IPS-18a (cell line): Measurements from ENCODE around the gene ADGRA1.

Source experiments
- H3K27ac ChIP-seq: one replicate; pipeline ENCODE4 v1.5.1; 2013; ENCODE audit warnings: low read length
- H3K27me3 ChIP-seq: one replicate; pipeline ENCODE4 v1.6.1; 2013; ENCODE audit warnings: mild to moderate bottlenecking, low read length; ENCODE audit not compliant: control insufficient read depth, insufficient read depth
- H3K36me3 ChIP-seq: one replicate; pipeline ENCODE4 v1.6.1; 2013; ENCODE audit warnings: low read depth, low read length; ENCODE audit not compliant: control insufficient read depth
- H3K4me1 ChIP-seq: one replicate; pipeline ENCODE4 v1.6.1; 2013; ENCODE audit warnings: low read depth, low read length; ENCODE audit not compliant: control insufficient read depth
- H3K4me3 ChIP-seq: one replicate; pipeline ENCODE4 v1.5.1; 2013; ENCODE audit warnings: low read length
- H3K9ac ChIP-seq: one replicate; pipeline ENCODE4 v1.6.1; 2013; ENCODE audit warnings: mild to moderate bottlenecking, low read length, moderate library complexity
- H3K9me3 ChIP-seq: one replicate; pipeline ENCODE4 v1.6.1; 2013; ENCODE audit warnings: low read depth, low read length; ENCODE audit not compliant: control insufficient read depth

The ADGRA1 gene

DNA sequence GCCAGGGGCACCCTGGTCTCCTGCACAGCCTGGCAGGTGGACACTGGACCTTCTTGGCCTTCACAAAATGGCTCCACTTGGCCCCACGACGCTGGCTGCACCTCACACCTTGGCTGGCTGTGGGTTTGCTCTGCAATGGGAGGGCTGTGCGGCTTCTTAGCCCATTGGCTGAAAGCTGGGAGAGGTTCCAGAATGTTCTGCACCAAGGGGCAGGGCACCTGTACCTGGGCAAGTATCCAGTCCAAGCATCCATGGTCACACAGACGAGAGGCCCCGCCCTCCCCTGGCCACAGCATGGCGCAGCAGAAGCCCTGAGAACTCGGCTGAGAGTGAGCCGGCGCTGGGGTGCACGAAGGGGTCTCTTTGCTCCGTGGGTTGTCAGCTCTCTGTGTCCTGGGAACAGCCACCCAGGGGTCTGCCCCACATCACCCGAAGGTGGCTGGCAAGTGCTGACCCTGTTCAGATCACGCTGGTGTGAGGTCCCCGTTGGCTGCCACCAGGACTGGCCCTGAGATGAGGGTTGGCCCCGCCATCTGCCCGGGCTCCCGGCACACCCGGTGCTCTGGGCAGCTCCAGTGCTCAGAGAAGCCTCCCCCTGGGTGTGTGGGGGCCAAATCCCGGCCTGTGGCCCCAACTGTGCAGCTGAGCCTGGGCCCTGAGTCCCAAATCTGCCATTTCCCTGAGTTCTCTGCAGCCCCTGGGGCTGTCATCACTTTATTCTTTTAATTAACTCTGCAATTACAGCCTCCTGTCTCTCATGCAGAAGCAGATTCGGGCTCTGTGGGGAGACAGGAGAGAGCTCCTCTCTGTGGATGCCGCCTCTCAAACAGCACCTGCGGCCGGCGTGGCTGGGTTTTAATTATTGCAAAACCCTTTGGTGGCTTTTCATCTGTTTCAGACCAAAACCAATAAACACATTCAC, 19.4 kb upstream of the ADGRA1 start:
- H3K9me3 ChIP-seq: no peaks in the 10 kb centered on the region
- H3K27me3 ChIP-seq: no peaks in the 10 kb centered on the region
- no peak overlapping the region for H3K9ac ChIP-seq
- H3K4me1 ChIP-seq: no peaks in the 10 kb centered on the region
- no peak overlapping the region for H3K4me3 ChIP-seq
- H3K27ac ChIP-seq: no peak overlapping the region
- no peaks in the 10 kb centered on the region for H3K36me3 ChIP-seq

DNA sequence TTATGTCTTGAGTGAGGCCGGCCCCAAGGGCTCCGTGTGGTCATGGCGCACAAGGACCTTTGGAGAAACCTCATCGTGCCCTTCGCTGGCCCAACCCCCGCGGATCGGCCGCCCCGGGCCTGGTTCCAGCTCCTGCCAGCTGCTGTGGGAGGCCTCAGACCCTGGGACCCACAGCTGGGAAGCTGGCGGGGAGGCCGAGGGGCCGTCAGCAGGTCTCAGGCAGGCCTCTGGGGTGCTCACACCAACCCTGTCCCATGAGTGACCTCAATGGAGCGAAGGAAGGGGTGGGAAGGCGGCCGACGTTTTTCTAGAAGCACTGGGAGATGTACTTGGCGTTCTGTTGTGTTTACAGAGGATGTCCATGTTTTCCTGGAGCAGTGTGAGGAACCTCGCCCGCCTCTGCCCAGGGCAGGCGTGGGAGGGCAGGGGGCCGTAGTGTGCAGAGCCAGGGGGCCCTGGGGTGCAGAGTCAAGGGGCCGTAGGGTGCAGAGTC, 18.6 kb upstream of the ADGRA1 start:
- no peak overlapping the region for H3K4me3 ChIP-seq
- no peaks in the 10 kb centered on the region for H3K9me3 ChIP-seq
- H3K4me1 ChIP-seq: no peaks in the 10 kb centered on the region
- no peaks in the 10 kb centered on the region for H3K27me3 ChIP-seq
- H3K9ac ChIP-seq: no peak overlapping the region
- no peak overlapping the region for H3K27ac ChIP-seq
- H3K36me3 ChIP-seq: no peaks in the 10 kb centered on the region

DNA sequence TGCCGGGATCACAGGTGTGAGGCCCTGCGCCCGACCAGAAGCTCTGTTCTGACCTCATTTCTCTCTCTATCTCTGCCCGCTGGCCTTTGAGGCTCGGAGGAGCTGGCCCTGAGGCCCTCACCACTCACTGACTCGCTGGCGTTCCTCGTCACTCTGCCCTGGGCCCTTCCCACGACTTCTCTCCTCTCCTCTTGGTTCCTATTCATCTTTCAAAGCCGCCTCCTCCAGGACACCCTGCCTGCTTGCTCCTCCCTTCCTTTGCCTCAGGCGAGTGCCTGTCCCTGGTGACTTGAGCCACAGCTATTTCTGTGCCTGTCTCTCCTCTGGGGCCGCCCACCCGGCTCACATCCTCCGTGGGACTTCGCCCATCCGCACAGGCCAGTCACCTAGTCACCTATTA, 17.3 kb upstream of the ADGRA1 start:
- Histone ChIP-seq H3K4me1 (no peaks in the 10 kb centered on the region), H3K9me3 (no peaks in the 10 kb centered on the region), H3K27ac (no peak overlapping the region), H3K36me3 (no peaks in the 10 kb centered on the region), H3K9ac (no peak overlapping the region), H3K27me3 (no peaks in the 10 kb centered on the region), H3K4me3 (no peak overlapping the region)

DNA sequence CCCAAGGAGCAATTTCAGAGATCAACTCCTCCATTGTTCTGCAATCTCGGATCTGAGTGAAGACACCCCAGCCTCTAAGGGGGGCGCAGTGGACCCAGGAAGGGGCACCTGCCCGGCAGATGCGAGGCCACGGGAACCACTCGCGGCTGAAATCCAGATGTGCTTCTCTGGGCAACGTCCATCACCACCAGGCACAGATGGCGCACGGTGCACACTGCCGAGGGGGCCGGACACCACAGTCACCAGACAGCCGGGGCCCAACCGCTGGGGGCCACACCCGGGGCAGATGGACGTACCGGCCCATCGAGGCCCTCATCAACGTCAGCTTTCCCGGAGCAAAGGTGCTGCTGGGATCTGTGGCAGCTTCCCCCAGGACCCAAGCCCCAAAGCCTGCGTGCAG, 16.9 kb upstream of the ADGRA1 start:
- no peak overlapping the region for H3K9ac ChIP-seq
- no peaks in the 10 kb centered on the region for H3K27me3 ChIP-seq
- no peak overlapping the region for H3K27ac ChIP-seq
- no peaks in the 10 kb centered on the region for H3K4me1 ChIP-seq
- H3K4me3 ChIP-seq: no peak overlapping the region
- no peaks in the 10 kb centered on the region for H3K9me3 ChIP-seq
- no peaks in the 10 kb centered on the region for H3K36me3 ChIP-seq

DNA sequence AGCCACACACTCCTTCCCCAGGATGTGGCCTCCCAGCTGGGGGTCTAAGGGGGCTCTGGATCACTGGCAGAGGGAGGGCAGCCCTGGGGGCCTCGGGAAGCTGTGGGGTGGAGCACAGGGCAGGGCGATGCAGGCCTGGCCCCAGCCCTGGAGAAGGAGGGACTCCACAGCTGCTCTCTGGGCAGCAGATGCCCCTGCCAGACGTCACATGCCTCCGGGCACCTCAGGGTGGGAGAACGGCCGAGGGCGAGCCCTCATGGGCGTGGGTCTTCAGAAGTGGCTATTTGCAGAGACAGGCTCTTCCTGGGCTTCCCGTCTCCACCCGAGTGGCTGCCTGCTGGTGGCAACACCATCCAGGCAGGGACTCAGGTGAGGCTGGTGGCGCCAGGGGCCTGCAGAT, 16.0 kb upstream of the ADGRA1 start:
- no peak overlapping the region for H3K27ac ChIP-seq
- H3K4me3 ChIP-seq: no peak overlapping the region
- H3K4me1 ChIP-seq: no peaks in the 10 kb centered on the region
- H3K9me3 ChIP-seq: no peaks in the 10 kb centered on the region
- no peak overlapping the region for H3K9ac ChIP-seq
- no peaks in the 10 kb centered on the region for H3K27me3 ChIP-seq
- no peaks in the 10 kb centered on the region for H3K36me3 ChIP-seq

DNA sequence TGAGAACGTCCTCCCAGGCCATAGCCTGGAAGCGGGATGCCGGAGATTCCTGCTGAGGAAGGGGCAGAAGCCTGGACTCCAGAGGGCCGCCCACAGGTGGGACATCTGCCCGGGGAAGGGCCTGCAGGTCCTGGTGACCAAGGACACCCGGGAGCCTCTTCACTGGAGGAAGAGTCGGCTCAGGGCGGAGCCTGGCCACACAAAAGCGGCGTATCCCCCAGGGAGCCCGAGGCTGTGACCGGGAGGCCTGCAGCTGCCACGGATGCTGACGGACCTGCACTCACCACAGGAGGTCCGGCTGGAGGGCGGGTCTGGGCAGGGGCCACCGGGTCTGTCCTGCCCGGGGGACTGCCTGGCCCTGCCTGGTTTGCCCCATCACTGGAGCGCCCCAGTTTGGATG, 15.5 kb upstream of the ADGRA1 start:
- Histone ChIP-seq H3K4me3 (no peak overlapping the region), H3K27me3 (no peaks in the 10 kb centered on the region), H3K36me3 (no peaks in the 10 kb centered on the region), H3K27ac (no peak overlapping the region), H3K9ac (no peak overlapping the region), H3K4me1 (no peaks in the 10 kb centered on the region), H3K9me3 (no peaks in the 10 kb centered on the region)

DNA sequence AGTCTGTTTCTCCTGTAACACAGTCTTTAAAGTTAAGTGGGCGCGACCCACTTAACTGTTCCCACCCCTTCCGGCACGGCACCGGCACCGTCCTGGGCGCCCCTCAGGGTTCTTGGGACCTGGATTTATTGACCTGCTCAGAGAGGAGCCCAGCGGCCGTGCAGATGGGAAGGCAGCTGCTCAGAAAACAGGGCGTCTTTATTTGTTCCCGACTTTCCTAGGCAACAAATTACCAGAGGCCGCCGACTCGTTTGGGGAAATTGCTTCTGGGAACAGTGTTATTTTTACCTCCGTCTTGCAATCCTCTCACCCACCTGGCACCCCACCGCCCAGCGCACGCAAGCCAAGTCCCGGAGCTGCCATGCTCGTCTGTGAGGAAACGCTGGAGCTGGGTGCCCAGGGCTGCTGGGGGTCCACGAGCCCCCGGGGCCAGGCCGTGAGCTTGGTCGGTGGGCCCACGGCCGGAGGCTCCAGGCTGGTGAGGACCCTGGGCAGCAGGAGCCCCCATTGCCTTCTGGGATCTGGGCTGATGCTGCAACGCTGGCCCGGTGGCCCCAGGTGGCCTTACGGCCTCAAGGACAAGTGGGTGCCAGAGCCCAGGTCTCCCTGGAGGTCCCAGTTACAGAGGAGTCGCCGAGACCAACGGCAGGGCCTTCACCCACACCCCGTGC, 14.9 kb upstream of the ADGRA1 start:
- H3K9ac ChIP-seq: no peak overlapping the region
- no peaks in the 10 kb centered on the region for H3K36me3 ChIP-seq
- H3K27me3 ChIP-seq: no peaks in the 10 kb centered on the region
- H3K9me3 ChIP-seq: no peaks in the 10 kb centered on the region
- no peak overlapping the region for H3K4me3 ChIP-seq
- no peaks in the 10 kb centered on the region for H3K4me1 ChIP-seq
- H3K27ac ChIP-seq: no peak overlapping the region

DNA sequence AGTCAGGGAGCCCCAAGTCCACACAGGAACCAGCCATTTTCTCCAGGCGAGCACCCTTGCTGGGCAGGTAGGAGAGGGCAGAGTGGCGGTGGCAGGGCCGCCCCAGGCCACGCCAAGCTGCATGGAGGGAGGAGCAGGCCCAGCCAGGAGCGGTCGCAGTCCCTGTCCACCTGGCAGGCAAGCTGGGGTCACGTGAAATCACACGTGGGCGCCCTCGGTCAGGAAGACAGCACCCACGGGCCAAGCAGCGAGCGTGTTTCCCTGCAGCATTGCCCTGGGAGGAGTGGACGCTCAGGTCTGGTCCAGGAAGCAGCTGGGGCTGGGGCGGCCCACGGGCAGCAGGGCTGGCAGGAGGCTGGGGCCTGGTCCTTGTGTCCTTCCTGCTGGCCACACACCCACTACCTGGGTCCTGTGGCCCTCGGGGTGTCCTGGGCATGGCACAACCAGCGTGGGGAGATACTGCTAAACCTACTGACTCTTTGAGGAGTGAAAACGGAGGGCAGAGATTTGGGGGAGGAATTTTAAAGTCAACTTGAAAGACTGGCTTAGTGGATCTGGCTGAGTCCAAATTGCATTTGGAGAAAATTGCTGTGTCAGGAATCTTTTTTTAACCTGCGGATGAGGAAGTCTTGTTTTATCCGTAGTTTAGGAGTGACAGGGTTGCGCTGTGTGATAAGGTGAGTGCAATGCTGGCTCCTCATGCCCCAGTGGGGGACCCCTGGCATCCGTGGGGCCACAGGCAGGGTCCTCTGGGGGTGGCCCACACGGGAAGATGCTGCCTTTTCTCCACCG, 12.2 kb upstream of the ADGRA1 start:
- Histone ChIP-seq H3K27me3 (no peaks in the 10 kb centered on the region), H3K9me3 (no peaks in the 10 kb centered on the region), H3K36me3 (no peaks in the 10 kb centered on the region), H3K9ac (no peak overlapping the region), H3K4me1 (no peaks in the 10 kb centered on the region), H3K27ac (no peak overlapping the region), H3K4me3 (no peak overlapping the region)

DNA sequence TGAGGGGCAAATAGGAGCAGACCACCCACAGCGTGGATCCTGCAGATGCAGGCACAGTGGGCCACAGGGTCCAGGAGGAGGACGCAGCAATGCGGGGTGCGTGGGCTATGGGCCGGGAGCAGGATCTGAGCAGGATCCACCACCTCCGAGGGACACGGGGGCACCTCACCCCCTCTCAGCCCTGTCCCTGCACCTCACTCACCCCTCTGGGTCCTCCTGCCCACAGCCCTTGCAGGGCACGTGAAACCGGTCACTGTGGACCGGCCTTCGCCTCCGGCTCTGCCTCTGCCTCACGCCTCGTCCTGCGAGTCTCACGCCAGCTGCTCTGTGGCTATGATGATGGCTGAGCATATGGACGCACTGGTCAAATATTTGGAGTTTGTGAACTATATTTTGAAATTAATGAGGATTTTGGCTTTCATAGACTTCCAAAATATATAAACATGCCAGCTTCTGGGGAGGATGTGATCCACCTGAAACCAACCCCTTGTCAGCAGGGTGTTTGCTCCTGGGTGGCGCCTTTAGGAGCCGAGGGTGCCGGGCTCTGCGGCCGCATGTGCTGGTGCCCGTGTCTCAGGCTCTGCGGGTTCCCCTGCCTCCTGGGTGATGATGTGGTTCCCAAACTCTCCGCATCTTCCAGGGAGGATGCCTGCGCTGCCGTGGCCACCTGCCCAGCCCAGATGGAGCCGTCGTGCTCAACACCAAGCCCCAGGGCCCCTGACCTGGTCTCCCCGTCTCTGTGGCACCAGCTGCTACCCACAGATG, 11.3 kb upstream of the ADGRA1 start:
- H3K27me3 ChIP-seq: no peaks in the 10 kb centered on the region
- H3K4me3 ChIP-seq: no peak overlapping the region
- no peaks in the 10 kb centered on the region for H3K9me3 ChIP-seq
- H3K9ac ChIP-seq: no peak overlapping the region
- no peaks in the 10 kb centered on the region for H3K36me3 ChIP-seq
- no peaks in the 10 kb centered on the region for H3K4me1 ChIP-seq
- no peak overlapping the region for H3K27ac ChIP-seq

DNA sequence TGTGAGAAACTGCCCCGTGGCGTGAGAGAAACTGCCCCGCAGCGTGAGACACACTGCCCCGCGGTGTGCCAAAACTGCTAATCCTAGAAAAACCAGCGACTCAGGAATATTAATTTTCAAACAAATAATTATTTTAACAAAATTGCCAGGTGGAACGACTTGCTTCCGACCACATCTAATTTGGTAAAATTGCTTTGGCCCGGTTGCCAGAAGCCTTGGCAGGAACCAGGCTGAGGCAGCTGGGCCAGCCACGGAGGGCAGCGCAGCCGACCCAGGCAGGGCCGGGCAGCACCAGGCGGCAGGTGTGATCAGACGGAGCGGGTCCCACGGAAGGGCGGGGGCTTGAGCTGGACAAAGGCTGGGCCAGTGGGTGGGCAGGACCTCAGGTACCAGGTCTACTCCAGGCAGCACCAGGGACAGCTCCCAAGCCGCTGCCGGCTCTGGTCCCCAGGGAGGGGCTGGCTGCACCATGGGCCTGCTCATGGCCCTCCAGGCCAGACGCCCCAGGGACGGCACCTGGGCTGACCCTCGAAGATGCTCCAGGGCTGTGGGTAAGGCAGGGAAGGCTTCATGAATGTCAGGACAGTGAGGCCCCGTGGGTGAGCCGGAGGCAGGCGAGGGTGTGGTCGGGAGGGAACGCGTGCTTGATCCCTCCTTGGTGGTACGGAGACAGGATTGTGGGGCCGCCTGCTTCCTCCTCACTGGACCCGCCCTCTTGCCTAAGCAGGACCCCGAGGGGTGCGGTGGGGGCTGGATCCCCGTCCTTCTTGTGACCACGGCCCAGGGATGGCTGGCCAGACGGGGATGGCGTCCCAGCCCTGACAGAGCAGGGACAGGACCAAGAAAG, 7.7 kb upstream of the ADGRA1 start:
- no peak overlapping the region for H3K4me3 ChIP-seq
- H3K9ac ChIP-seq: no peak overlapping the region
- no peaks in the 10 kb centered on the region for H3K4me1 ChIP-seq
- no peaks in the 10 kb centered on the region for H3K9me3 ChIP-seq
- no peaks in the 10 kb centered on the region for H3K27me3 ChIP-seq
- no peak overlapping the region for H3K27ac ChIP-seq
- no peaks in the 10 kb centered on the region for H3K36me3 ChIP-seq
